Transverse colon (tissue), 4 donors: ENCODE results near the gene CD53. TPM values are rescaled to one million over a fixed set of nuclear protein-coding genes. Genes with fewer than 3 reads are reported as not detected.

Source experiments
- DNase-seq: peaks from one replicate; pipeline ENCODE4 v3.0.0-alpha.2; 2019
- H3K27ac ChIP-seq, 4 donors: fragments of 200-600 bp; sonication (generic); 2 replicates each; pipeline ENCODE4 v1.5.1; 2016 to 2018; ENCODE audit warnings: inconsistent platforms in 4 of 4
- H3K27me3 ChIP-seq: fragments of 200-600 bp; sonication (generic); 2 replicates; pipeline ENCODE4 v1.5.1; 2017; ENCODE audit warnings: inconsistent platforms
- H3K36me3 ChIP-seq, 4 donors: fragments of 200-600 bp; sonication (generic); 2 replicates each; pipeline ENCODE4 v1.5.1; 2017 to 2019; ENCODE audit warnings: inconsistent platforms in 4 of 4
- H3K4me1 ChIP-seq, 4 donors: fragments of 200-600 bp; sonication (generic); 2 replicates each; pipeline ENCODE4 v1.5.1; 2017 to 2020; ENCODE audit warnings: inconsistent platforms in 4 of 4
- H3K4me3 ChIP-seq, 4 donors: fragments of 200-600 bp; sonication (generic); 1 replicate in 1 of 4; 2 replicates in 3 of 4; pipeline versions ENCODE4 v1.5.1 to v1.6.1; 2017 to 2019; ENCODE audit warnings: inconsistent platforms in 4 of 4
- H3K9me3 ChIP-seq, 2 donors: fragments of 200-600 bp; sonication (generic); 2 replicates each; pipeline ENCODE4 v1.5.1; 2017 to 2019; ENCODE audit warnings: inconsistent platforms in 2 of 2
- CTCF ChIP-seq, 5 experiments: fragments of 200-600 bp in 3 of 5; fragments of 450-650 bp in 2 of 5; sonication (generic) in 3 of 5; IDR thresholded peaks; 1 replicate in 2 of 5; 2 replicates in 3 of 5; pipeline ENCODE4 v1.5.1; 2016 to 2017; ENCODE audit warnings: antibody characterized with exemption in 5 of 5, inconsistent platforms in 3 of 5, mild to moderate bottlenecking in 2 of 5, moderate library complexity in 1 of 5
- EP300 ChIP-seq: sonication (generic); formaldehyde crosslinking; IDR thresholded peaks from one replicate; pipeline ENCODE4 v1.6.1; 2017; ENCODE audit warnings: antibody characterized with exemption, low read depth
- POLR2A ChIP-seq: fragments of 450-650 bp; IDR thresholded peaks from one replicate; pipeline ENCODE4 v1.6.1; 2016; ENCODE audit warnings: antibody characterized with exemption, mild to moderate bottlenecking, moderate library complexity
- POLR2AphosphoS5 ChIP-seq, 3 donors: sonication (generic); formaldehyde crosslinking; IDR thresholded peaks; one replicate each; pipeline ENCODE4 v1.6.1; 2016; ENCODE audit warnings: antibody characterized with exemption in 3 of 3
- WGBS, 2 donors: methylation state at CpG; one replicate each; pipeline ENCODE4 v1.1.5; 2018; ENCODE audit warnings: low coverage in 1 of 2; 5-methylcytosine and 5-hydroxymethylcytosine counted together
- in situ Hi-C, 4 donors: fragments of 200-750 bp; cut with MboI; loops; one replicate each; pipeline versions ENCODE4 v1.15.0 to v1.15.1; 2017; ENCODE audit warnings: low sequenced_read_pairs in 3 of 4, low pct_ligation_motif_present in 1 of 4, low pct_unique_long_range_greater_than_20kb in 1 of 4
- intact Hi-C: fragments of 100-400 bp; cut with DNase I; formaldehyde crosslinking; loops from one replicate; pipeline ENCODE4 v1.15.1; 2023; ENCODE audit warnings: low total_unique reads
- total RNA-seq, 4 donors: library from RNA; depleted of rRNA; stranded (reverse); fragments of >200 nt; gene quantifications; one replicate each; pipeline ENCODE4 v1.1.0, GENCODE V29; 2016

Gene CD53
- total RNA-seq, 4 donors from 2014 or later, result 18.6 to 71.6 (median 25.4) TPM; not detected in 1

GRCh38 chr1:110877776-110878175 lies 4.8 kb downstream of the CD53 start:
- WGBS, 2 donors, result 70% methylated on average over 8 of the region's 8 CpGs

GRCh38 chr1:110878591-110878990 lies 5.6 kb downstream of the CD53 start:
- H3K4me3 ChIP-seq, result no peak overlapping the region
- H3K36me3 ChIP-seq, result no peaks in the 10 kb centered on the region
- no peaks in the 10 kb centered on the region for H3K27me3 ChIP-seq
- H3K4me1 ChIP-seq, result no peaks in the 10 kb centered on the region
- H3K27ac ChIP-seq, result no peak overlapping the region
- DNase-seq, result no peak
- intact Hi-C loops (no loop called here), in situ Hi-C loops (no loop called here)
- TF ChIP-seq POLR2A (no peak), POLR2AphosphoS5 (IDR thresholded peaks at IDR 0.05) (no peak), CTCF (IDR thresholded peaks at IDR 0.05) (no peak), EP300 (no peak)
- 67 to 86% methylated on average over 2 of the region's 2 CpGs for WGBS, 2 donors
- H3K9me3 ChIP-seq, result no peaks in the 10 kb centered on the region

More at GRCh38 chr1:110877776-110878175, 4.8 kb downstream of the CD53 start:
- no peak for DNase-seq
- no peak for TF ChIP-seq CTCF (IDR thresholded peaks at IDR 0.05)
- H3K4me3 ChIP-seq, result peak overlapping the region in 1 of 4 donors; percentile 24
- H3K9me3 ChIP-seq, result no peaks in the 10 kb centered on the region
- in situ Hi-C loops, result no loop called here
- intact Hi-C loops, result no loop called here
- no peaks in the 10 kb centered on the region for H3K4me1 ChIP-seq
- no peaks in the 10 kb centered on the region for H3K27me3 ChIP-seq
- H3K36me3 ChIP-seq, result no peaks in the 10 kb centered on the region
- no peak overlapping the region for H3K27ac ChIP-seq

GRCh38 chr1:110878993-110879392 lies 6.0 kb downstream of the CD53 start:
- intact Hi-C loops, result no loop called here
- no peak overlapping the region for H3K27ac ChIP-seq
- no peak for DNase-seq
- no peaks in the 10 kb centered on the region for H3K27me3 ChIP-seq
- H3K36me3 ChIP-seq, result no peaks in the 10 kb centered on the region
- 70 to 75% methylated on average over 3 of the region's 3 CpGs for WGBS, 2 donors
- H3K9me3 ChIP-seq, result no peaks in the 10 kb centered on the region
- no peak overlapping the region for H3K4me3 ChIP-seq
- in situ Hi-C loops, result no loop called here
- no peak for TF ChIP-seq POLR2AphosphoS5 (IDR thresholded peaks at IDR 0.05)
- no peak for TF ChIP-seq EP300
- no peak for TF ChIP-seq CTCF (IDR thresholded peaks at IDR 0.05)
- no peak for TF ChIP-seq POLR2A
- H3K4me1 ChIP-seq, result no peaks in the 10 kb centered on the region

- no peak for TF ChIP-seq POLR2AphosphoS5 (IDR thresholded peaks at IDR 0.05)
- Histone ChIP-seq H3K4me1 (no peaks in the 10 kb centered on the region), H3K4me3 (no peak overlapping the region), H3K27ac (peak overlapping the region in 3 of 4 donors; percentile 23 to 52 (median 27)), H3K9me3 (no peaks in the 10 kb centered on the region), H3K36me3 (no peaks in the 10 kb centered on the region), H3K27me3 (no peaks in the 10 kb centered on the region)
- DNase-seq, result peak; percentile 15
- WGBS, 2 donors, result 28 to 52% methylated on average over 4 to 7 of the region's 7 CpGs
- intact Hi-C loops, result no loop called here
- in situ Hi-C loops, result no loop called here
Observed at GRCh38 chr1:110879758-110880606, 7.0 kb downstream of the CD53 start.
